ENCODE data around the gene ERC2.
A peak's percentile ranks its signal among the peaks of the same experiment; 100 is the strongest.

ERC2 gene

DNA sequence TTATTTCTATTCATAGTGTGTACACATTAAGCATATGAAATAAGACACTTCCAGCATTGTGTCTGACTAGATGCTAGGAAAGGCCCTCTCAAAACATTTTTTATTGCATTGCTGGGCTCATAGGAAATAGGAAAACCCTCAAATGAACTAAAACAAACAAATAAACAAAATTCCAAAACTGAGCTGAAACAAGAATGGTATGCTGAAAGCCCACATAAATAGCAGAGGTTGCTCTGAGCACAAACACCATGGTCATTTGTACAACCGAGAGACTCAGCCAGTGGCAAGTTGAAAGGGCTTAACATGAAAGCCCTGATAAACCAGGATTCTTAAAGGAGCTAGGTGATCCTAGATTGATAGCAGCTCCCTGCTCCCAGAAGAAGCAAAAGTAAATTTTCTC lies 671.2 kb downstream of the ERC2 start:
- Histone ChIP-seq H3K9ac (ENCODE audit: low read depth, low read length) (peak overlapping the region; percentile 9), H3K9me3 (replicated peaks; ENCODE audit: low read length) (no peaks in the 10 kb centered on the region), H3K4me3 (ENCODE audit: low read length) (no peak overlapping the region), H3K36me3 (ENCODE audit: insufficient read depth, low read length) (no peaks in the 10 kb centered on the region), H3K4me2 (ENCODE audit: low read length) (no peak overlapping the region), H3K4me1 (ENCODE audit: control insufficient read depth, insufficient read depth, low read length) (peaks cover 25% of the 10 kb centered on the region), H3K27me3 (ENCODE audit: control insufficient read depth, insufficient read depth, low read length) (no peaks in the 10 kb centered on the region)

DNA sequence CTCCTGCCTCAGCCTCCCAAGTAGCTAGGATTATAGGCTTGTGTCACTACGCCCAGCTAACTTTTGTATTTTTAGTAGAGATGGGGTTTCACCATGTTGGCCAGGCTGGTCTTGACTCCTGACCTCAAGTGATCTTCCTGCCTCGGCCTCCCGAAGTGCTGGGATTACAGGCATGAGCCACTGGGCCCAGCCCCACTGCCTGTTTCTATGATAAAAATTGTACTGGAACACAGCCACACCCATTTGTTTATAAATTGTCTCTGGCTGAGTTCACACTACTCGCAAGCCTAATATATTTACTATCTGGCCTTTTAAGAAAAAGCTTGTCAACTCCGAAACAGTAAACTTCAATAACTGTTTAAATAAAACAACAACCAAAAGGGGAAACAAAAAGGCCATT lies 671.7 kb downstream of the ERC2 start:
- Histone ChIP-seq H3K9ac (ENCODE audit: low read depth, low read length) (peak overlapping the region; percentile 9), H3K4me1 (ENCODE audit: control insufficient read depth, insufficient read depth, low read length) (peaks cover 25% of the 10 kb centered on the region), H3K4me2 (ENCODE audit: low read length) (no peak overlapping the region), H3K9me3 (replicated peaks; ENCODE audit: low read length) (no peaks in the 10 kb centered on the region), H3K4me3 (ENCODE audit: low read length) (no peak overlapping the region), H3K27me3 (ENCODE audit: control insufficient read depth, insufficient read depth, low read length) (no peaks in the 10 kb centered on the region), H3K36me3 (ENCODE audit: insufficient read depth, low read length) (no peaks in the 10 kb centered on the region)

DNA sequence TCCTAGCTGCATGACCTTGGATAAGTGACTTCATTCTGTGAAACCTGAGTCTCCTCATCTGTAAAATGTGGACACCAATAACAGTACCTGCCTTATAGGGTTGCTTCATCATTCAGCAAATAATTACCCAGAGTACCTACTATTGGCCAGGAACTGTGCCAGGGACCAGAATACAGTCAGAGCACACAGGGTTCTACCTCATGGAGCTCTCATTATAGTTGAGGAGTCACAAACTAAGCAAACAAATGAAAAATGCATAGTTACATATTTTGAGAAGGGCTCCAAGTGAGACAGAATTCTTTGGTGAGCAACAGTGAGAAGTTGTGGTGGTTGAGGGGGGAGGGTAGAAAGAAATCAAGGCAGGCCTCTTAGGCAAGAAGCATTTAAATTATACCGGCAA lies 672.5 kb downstream of the ERC2 start:
- Histone ChIP-seq H3K9me3 (replicated peaks; ENCODE audit: low read length) (no peaks in the 10 kb centered on the region), H3K4me3 (ENCODE audit: low read length) (no peak overlapping the region), H3K36me3 (ENCODE audit: insufficient read depth, low read length) (no peaks in the 10 kb centered on the region), H3K4me1 (ENCODE audit: control insufficient read depth, insufficient read depth, low read length) (peaks cover 28% of the 10 kb centered on the region), H3K4me2 (ENCODE audit: low read length) (no peak overlapping the region), H3K27me3 (ENCODE audit: control insufficient read depth, insufficient read depth, low read length) (no peaks in the 10 kb centered on the region), H3K9ac (ENCODE audit: low read depth, low read length) (no peak overlapping the region)

DNA sequence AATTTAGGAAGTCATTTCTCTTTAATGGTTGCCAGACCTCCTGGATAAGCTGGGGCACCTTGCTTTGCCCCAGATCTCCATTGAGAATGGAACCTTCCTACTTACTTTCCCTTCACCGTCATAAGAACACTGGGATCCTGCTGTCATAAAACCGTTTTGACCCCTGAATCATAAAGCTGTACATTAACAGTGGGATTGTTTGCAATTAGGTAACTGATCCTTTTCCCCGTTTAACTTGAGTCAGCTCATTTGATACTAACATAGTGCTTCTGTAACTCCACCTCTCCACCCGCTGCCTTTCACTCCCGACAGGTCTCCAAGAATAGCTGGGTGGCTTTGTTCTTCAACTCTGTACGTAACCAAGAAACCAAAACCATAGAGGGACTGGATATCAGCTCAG lies 673.0 kb downstream of the ERC2 start:
- Histone ChIP-seq H3K4me2 (ENCODE audit: low read length) (no peak overlapping the region), H3K9me3 (replicated peaks; ENCODE audit: low read length) (no peaks in the 10 kb centered on the region), H3K9ac (ENCODE audit: low read depth, low read length) (no peak overlapping the region), H3K4me3 (ENCODE audit: low read length) (no peak overlapping the region), H3K36me3 (ENCODE audit: insufficient read depth, low read length) (no peaks in the 10 kb centered on the region), H3K27me3 (ENCODE audit: control insufficient read depth, insufficient read depth, low read length) (no peaks in the 10 kb centered on the region), H3K4me1 (ENCODE audit: control insufficient read depth, insufficient read depth, low read length) (peaks cover 29% of the 10 kb centered on the region)

DNA sequence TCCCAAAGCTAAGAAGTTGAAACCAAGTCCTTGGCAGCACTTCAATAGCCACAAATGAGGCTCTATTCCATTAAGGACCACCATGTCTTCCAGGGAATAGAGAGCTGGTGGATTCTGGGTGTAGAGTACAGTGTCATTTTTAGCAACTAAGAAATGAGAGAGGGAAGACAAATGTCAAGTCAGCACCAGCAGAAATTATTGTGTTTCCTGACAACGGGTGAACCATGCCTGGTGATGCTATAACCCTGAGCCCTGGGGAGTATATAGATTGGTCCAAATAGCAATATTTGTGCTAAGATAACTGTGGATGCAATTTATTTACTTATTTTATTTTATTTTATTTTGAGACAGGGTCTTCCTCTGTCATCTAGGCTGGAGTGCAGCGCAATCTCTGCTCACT lies 675.5 kb downstream of the ERC2 start:
- H3K4me3 ChIP-seq (ENCODE audit: low read length) = no peak overlapping the region
- no peaks in the 10 kb centered on the region for H3K36me3 ChIP-seq (ENCODE audit: insufficient read depth, low read length)
- H3K9me3 ChIP-seq (replicated peaks; ENCODE audit: low read length) = no peaks in the 10 kb centered on the region
- no peak overlapping the region for H3K4me2 ChIP-seq (ENCODE audit: low read length)
- peaks cover 29% of the 10 kb centered on the region for H3K4me1 ChIP-seq (ENCODE audit: control insufficient read depth, insufficient read depth, low read length)
- H3K9ac ChIP-seq (ENCODE audit: low read depth, low read length) = no peak overlapping the region
- H3K27me3 ChIP-seq (ENCODE audit: control insufficient read depth, insufficient read depth, low read length) = no peaks in the 10 kb centered on the region

DNA sequence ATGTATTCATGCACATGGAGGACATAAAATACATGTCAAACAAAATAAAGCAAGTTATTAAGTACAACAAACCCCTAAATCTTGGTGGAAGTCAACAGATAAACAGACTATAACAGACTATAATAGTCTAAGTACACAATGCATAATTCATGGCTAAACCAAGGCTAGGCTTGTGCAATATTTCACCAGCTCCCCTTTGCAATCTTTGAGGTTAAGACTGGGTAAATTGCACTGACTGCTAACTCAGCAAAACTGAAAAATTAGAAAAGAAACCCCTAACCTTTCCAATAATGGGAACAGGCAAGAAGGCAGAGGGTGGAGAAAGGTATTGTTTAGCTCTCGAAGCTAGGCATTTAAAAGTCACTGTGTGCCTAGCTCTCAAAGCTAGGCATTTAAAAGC lies 676.3 kb downstream of the ERC2 start:
- no peaks in the 10 kb centered on the region for H3K27me3 ChIP-seq (ENCODE audit: control insufficient read depth, insufficient read depth, low read length)
- H3K9me3 ChIP-seq (replicated peaks; ENCODE audit: low read length) = no peaks in the 10 kb centered on the region
- H3K4me2 ChIP-seq (ENCODE audit: low read length) = no peak overlapping the region
- H3K4me1 ChIP-seq (ENCODE audit: control insufficient read depth, insufficient read depth, low read length) = peaks cover 26% of the 10 kb centered on the region
- no peak overlapping the region for H3K4me3 ChIP-seq (ENCODE audit: low read length)
- H3K36me3 ChIP-seq (ENCODE audit: insufficient read depth, low read length) = no peaks in the 10 kb centered on the region
- H3K9ac ChIP-seq (ENCODE audit: low read depth, low read length) = no peak overlapping the region

DNA sequence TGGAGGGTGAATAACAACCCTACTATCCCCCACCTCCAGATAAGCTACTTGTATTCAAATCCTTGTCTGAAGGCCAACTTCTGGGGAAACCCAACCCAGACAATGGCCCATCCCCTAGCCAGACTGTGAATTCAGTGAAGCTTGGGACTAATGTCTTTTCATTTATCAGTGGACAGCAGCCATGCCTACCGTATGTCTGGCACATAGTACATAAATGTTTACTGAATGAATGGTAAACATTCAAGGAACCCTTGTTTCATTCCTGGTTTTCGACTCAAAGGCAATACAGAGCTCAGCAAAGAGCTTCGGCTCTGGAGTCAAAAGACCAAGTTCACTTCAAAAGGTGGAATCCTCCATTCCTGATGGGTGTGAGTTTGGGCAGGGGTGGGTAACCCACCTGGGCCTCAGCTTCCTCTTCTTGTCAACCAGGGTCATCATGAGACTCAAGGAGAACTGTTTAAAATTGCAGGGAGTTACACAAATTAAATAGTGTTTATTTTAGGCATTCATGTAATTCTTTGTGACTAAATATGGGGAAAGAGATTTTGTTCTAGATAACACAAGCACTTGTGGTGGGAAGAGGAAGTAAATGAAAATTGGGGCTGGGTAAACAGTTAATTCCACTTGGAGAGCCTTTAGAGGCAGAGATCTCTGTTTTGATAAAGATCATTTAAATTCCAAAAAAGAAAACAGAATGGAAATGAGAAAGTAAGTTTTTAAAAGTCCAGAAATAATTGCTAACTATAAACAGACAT lies 677.5 kb downstream of the ERC2 start:
- Histone ChIP-seq H3K9me3 (replicated peaks; ENCODE audit: low read length) (no peaks in the 10 kb centered on the region), H3K27me3 (ENCODE audit: control insufficient read depth, insufficient read depth, low read length) (no peaks in the 10 kb centered on the region), H3K9ac (ENCODE audit: low read depth, low read length) (no peak overlapping the region), H3K36me3 (ENCODE audit: insufficient read depth, low read length) (no peaks in the 10 kb centered on the region), H3K4me2 (ENCODE audit: low read length) (no peak overlapping the region), H3K4me3 (ENCODE audit: low read length) (no peak overlapping the region), H3K4me1 (ENCODE audit: control insufficient read depth, insufficient read depth, low read length) (peaks cover 16% of the 10 kb centered on the region)

DNA sequence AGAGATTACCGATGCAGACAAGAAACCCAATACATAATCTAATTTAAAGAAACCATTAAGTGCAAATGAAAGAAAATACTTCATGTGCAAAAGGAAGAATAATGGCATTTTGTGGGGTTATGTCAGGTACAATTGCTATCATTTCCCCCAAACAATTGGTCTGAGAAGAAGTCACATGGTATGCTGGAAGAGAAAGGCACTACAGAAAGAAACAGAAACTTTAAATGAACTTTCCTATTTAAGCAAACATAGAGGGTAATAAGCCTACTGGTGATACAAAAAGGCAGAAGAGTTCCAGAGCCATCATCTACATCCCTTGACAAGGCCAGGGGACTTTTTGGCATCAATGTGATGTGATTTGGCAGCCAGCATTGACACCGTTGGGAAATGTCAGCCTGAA lies 678.8 kb downstream of the ERC2 start:
- Histone ChIP-seq H3K4me3 (ENCODE audit: low read length) (no peak overlapping the region), H3K4me2 (ENCODE audit: low read length) (no peak overlapping the region), H3K9me3 (replicated peaks; ENCODE audit: low read length) (no peaks in the 10 kb centered on the region), H3K9ac (ENCODE audit: low read depth, low read length) (no peak overlapping the region), H3K27me3 (ENCODE audit: control insufficient read depth, insufficient read depth, low read length) (peaks cover 5% of the 10 kb centered on the region), H3K4me1 (ENCODE audit: control insufficient read depth, insufficient read depth, low read length) (peaks cover 6% of the 10 kb centered on the region), H3K36me3 (ENCODE audit: insufficient read depth, low read length) (no peaks in the 10 kb centered on the region)

DNA sequence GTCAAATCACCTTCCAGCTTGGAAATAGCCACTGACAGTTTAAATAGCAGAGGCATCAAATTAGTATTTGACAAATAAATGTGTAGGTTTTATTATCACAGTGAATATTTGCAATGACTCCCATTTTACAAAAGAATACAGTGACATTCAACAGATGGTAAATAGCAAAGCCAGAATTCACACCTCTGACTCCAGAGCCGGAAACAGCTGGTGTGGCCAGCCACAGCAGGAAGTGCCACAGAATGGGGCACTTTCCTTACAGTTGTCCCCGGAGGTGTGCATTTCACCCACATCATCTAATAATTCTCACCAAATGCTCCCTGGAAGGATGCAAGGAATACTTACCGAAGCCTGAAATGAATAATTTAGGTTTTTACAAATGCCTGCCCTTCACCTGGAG lies 685.5 kb downstream of the ERC2 start:
- Histone ChIP-seq H3K36me3 (ENCODE audit: insufficient read depth, low read length) (no peaks in the 10 kb centered on the region), H3K4me1 (ENCODE audit: control insufficient read depth, insufficient read depth, low read length) (no peaks in the 10 kb centered on the region), H3K4me2 (ENCODE audit: low read length) (no peak overlapping the region), H3K9me3 (replicated peaks; ENCODE audit: low read length) (no peaks in the 10 kb centered on the region), H3K9ac (ENCODE audit: low read depth, low read length) (no peak overlapping the region), H3K4me3 (ENCODE audit: low read length) (no peak overlapping the region), H3K27me3 (ENCODE audit: control insufficient read depth, insufficient read depth, low read length) (peaks cover 9% of the 10 kb centered on the region)

DNA sequence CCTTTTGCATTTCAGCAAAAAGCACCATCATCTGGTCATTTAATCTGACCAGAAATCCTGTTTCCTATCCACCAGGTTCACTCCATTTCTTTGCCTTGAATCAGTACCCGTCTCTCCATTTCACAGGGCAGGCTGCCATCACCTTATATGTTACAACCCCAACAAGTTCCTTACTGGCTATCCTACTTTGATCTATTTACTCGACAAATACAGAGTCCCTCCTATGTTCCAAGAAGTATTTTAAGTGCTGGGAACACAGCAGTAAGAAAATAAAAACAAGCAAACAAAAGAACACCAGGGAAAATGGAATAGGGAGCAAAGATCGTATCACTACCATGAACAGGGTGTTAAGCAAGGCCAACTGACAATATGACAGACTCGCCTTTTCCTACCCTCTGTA lies 685.9 kb downstream of the ERC2 start:
- H3K36me3 ChIP-seq (ENCODE audit: insufficient read depth, low read length) = no peaks in the 10 kb centered on the region
- H3K4me1 ChIP-seq (ENCODE audit: control insufficient read depth, insufficient read depth, low read length) = no peaks in the 10 kb centered on the region
- H3K9me3 ChIP-seq (replicated peaks; ENCODE audit: low read length) = no peaks in the 10 kb centered on the region
- H3K27me3 ChIP-seq (ENCODE audit: control insufficient read depth, insufficient read depth, low read length) = peaks cover 9% of the 10 kb centered on the region
- H3K9ac ChIP-seq (ENCODE audit: low read depth, low read length) = no peak overlapping the region
- no peak overlapping the region for H3K4me2 ChIP-seq (ENCODE audit: low read length)
- no peak overlapping the region for H3K4me3 ChIP-seq (ENCODE audit: low read length)

DNA sequence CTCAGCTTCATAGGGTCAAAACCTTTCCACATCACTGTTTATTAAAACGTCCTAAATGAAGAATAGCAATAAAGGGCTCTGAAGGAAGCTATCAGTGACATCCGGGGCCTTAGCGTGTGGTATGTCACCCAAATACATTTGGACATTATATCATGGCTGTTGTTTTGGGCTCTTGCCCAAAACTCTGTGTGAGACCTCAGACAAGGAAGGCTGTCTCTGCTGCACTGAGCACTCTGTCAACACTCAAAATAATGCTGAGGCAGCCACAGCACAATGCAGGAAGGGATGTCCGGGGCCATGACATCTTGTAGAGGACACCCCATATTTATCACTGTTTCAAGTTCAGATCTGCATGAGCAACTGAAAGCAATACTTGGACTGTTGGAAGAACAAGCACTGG lies 687.4 kb downstream of the ERC2 start:
- Histone ChIP-seq H3K9me3 (replicated peaks; ENCODE audit: low read length) (no peaks in the 10 kb centered on the region), H3K27me3 (ENCODE audit: control insufficient read depth, insufficient read depth, low read length) (peaks cover 9% of the 10 kb centered on the region), H3K4me2 (ENCODE audit: low read length) (no peak overlapping the region), H3K9ac (ENCODE audit: low read depth, low read length) (no peak overlapping the region), H3K36me3 (ENCODE audit: insufficient read depth, low read length) (no peaks in the 10 kb centered on the region), H3K4me3 (ENCODE audit: low read length) (no peak overlapping the region), H3K4me1 (ENCODE audit: control insufficient read depth, insufficient read depth, low read length) (no peaks in the 10 kb centered on the region)

DNA sequence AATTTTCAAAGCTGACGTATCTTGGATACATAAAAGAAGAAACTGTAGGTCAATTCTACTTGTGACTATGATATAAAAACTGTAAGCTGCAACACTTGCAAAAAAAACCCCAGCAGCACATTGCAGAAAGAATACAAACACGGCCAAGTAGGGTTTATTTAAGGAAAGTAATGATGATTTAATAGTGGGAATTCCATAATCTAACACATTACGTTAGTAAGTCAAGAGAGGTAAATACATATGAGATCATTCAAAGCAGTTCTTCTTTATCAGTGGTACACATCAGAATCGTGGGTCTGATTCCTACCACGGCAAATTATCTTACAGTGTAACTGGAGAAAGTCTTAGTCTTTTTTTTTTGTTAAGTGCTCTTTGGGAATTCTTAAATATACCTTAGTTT lies 688.7 kb downstream of the ERC2 start:
- no peaks in the 10 kb centered on the region for H3K36me3 ChIP-seq (ENCODE audit: insufficient read depth, low read length)
- no peak overlapping the region for H3K4me3 ChIP-seq (ENCODE audit: low read length)
- H3K4me1 ChIP-seq (ENCODE audit: control insufficient read depth, insufficient read depth, low read length) = no peaks in the 10 kb centered on the region
- no peak overlapping the region for H3K4me2 ChIP-seq (ENCODE audit: low read length)
- H3K27me3 ChIP-seq (ENCODE audit: control insufficient read depth, insufficient read depth, low read length) = peaks cover 4% of the 10 kb centered on the region
- no peak overlapping the region for H3K9ac ChIP-seq (ENCODE audit: low read depth, low read length)
- H3K9me3 ChIP-seq (replicated peaks; ENCODE audit: low read length) = no peaks in the 10 kb centered on the region
